Tibial artery (tissue), 4 donors: ENCODE results near the gene SEMA3E.

Experiments
- DNase-seq, 2 donors: peaks; one replicate each; pipeline ENCODE4 v3.0.0-alpha.2; 2019
- H3K27ac ChIP-seq, 2 donors: fragments of 200-600 bp; sonication (generic) in 1 of 2; 1 replicate in 1 of 2; 2 replicates in 1 of 2; pipeline ENCODE4 v1.5.1; 2018 to 2019; ENCODE audit warnings: mild to moderate bottlenecking in 1 of 2
- H3K27me3 ChIP-seq, 2 donors: fragments of 200-600 bp; sonication (generic) in 1 of 2; one replicate each; pipeline versions ENCODE4 v1.5.1 to v1.6.0; 2016 to 2019
- H3K36me3 ChIP-seq, 3 donors: fragments of 200-600 bp; sonication (generic) in 2 of 3; one replicate each; pipeline ENCODE4 v1.5.1; 2016 to 2019; ENCODE audit warnings: mild to moderate bottlenecking in 2 of 3
- H3K4me1 ChIP-seq, 4 donors: fragments of 200-600 bp; sonication (generic) in 2 of 4; 1 replicate in 3 of 4; 2 replicates in 1 of 4; pipeline ENCODE4 v1.5.1; 2016 to 2019
- H3K4me3 ChIP-seq, 2 donors: fragments of 200-600 bp; sonication (generic) in 1 of 2; 1 replicate in 1 of 2; 2 replicates in 1 of 2; pipeline ENCODE4 v1.5.1; 2018 to 2019; ENCODE audit warnings: mild to moderate bottlenecking in 2 of 2
- H3K9me3 ChIP-seq, 3 donors: fragments of 200-600 bp; sonication (generic) in 1 of 3; one replicate each; pipeline ENCODE4 v1.5.1; 2016 to 2019
- intact Hi-C: fragments of 100-400 bp; cut with DNase I; formaldehyde crosslinking; loops from one replicate; pipeline ENCODE4 v1.15.0; 2023; ENCODE audit warnings: low total_unique reads
- TF ChIP-seq, protein P1 (sequence below), 2 experiments: fragments of 200-600 bp in 1 of 2; fragments of 450-650 bp in 1 of 2; IDR thresholded peaks; one replicate each; pipeline ENCODE4 v1.5.1; 2017 to 2019; ENCODE audit warnings: antibody characterized with exemption in 2 of 2, mild to moderate bottlenecking in 1 of 2, moderate library complexity in 1 of 2

SEMA3E gene

DNA sequence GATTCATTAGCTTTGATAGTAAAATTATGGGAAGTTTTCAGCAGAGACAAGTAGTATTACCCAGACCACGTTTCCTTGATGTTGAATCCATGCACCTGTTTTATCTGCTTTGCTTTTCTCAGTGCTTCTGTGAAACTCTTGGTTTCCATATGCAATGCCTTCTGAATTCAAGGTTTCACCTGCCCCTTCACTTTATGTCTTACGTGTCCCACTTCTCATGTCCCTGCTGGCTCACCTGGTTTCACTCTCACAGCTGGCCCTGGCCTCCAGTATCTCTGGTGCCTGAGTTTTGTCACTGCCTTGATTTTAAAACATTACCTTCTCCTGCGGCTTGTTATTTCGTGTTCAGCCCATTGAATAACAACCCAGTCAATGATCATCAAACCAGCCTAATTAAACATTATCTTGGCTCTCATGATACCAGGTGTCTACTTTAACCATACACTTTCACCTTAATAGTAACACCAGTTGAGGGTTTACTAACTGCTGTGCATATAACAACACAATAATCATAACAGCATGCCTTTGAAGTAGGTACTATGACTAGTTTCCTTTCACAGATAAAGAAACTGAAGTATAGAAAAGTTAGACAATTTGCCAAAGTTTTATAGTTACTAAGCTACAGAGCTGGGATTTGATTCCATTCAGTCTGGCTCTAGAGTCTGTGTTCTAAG is 310.5 kb downstream of the SEMA3E start:
- TF ChIP-seq, protein P1, sequence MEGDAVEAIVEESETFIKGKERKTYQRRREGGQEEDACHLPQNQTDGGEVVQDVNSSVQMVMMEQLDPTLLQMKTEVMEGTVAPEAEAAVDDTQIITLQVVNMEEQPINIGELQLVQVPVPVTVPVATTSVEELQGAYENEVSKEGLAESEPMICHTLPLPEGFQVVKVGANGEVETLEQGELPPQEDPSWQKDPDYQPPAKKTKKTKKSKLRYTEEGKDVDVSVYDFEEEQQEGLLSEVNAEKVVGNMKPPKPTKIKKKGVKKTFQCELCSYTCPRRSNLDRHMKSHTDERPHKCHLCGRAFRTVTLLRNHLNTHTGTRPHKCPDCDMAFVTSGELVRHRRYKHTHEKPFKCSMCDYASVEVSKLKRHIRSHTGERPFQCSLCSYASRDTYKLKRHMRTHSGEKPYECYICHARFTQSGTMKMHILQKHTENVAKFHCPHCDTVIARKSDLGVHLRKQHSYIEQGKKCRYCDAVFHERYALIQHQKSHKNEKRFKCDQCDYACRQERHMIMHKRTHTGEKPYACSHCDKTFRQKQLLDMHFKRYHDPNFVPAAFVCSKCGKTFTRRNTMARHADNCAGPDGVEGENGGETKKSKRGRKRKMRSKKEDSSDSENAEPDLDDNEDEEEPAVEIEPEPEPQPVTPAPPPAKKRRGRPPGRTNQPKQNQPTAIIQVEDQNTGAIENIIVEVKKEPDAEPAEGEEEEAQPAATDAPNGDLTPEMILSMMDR (IDR thresholded peaks at IDR 0.05): no peak
- no peak for DNase-seq
- Histone ChIP-seq H3K27me3 (no peaks in the 10 kb centered on the region), H3K9me3 (no peaks in the 10 kb centered on the region), H3K27ac (no peak overlapping the region), H3K4me3 (no peak overlapping the region), H3K36me3 (no peaks in the 10 kb centered on the region), H3K4me1 (no peaks in the 10 kb centered on the region)
- intact Hi-C loops: no loop called here

DNA sequence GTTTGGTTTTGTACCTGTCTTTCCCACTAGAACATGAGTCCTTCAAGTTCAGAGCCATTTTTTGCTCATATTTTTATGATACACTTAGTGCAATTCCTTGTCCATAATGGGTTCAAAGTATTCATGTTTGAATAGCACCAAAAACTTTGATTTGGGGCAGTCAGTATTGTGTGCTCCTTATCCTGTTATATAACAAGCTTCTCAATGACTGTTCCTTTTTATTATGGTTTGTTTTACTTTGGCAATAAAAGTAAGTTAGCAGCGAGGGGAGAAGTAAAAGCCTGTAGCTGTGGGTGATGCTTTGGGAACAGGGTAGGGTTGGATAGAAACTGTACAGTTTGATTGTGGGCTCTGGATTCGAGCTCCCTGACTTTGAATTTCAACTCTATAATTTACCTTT is 311.9 kb downstream of the SEMA3E start:
- no peak overlapping the region for H3K4me3 ChIP-seq
- TF ChIP-seq, protein P1 (IDR thresholded peaks at IDR 0.05): no peak

DNA sequence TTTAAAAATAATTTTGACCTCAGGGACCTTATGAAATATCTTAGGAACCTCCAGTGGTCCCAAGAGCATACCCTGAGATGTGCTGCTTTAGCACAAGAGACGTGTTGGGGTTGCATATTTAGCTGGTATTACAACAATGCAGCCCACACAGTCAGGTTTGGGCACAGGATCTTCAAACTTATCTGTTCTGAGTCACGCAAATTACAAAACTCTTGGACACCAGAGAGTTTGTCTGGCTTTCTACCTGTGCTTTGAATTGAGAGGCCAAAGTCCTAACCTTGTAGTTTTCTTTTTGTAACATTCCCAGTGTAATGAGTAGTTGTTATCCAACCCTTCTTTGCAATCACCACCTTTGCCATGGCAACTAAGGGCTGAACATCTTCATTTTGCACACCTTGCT is 322.7 kb downstream of the SEMA3E start:
- no peak overlapping the region for H3K27ac ChIP-seq
- H3K36me3 ChIP-seq: no peaks in the 10 kb centered on the region
- DNase-seq: no peak
- H3K4me1 ChIP-seq: no peaks in the 10 kb centered on the region
- H3K27me3 ChIP-seq: no peaks in the 10 kb centered on the region
- intact Hi-C loops: no loop called here
- no peaks in the 10 kb centered on the region for H3K9me3 ChIP-seq
- no peak overlapping the region for H3K4me3 ChIP-seq
- TF ChIP-seq, protein P1 (IDR thresholded peaks at IDR 0.05): no peak

More for the DNA sequence above, 311.9 kb downstream of the SEMA3E start:
- no peaks in the 10 kb centered on the region for H3K4me1 ChIP-seq
- no peak overlapping the region for H3K27ac ChIP-seq
- no peaks in the 10 kb centered on the region for H3K36me3 ChIP-seq
- no peaks in the 10 kb centered on the region for H3K27me3 ChIP-seq
- intact Hi-C loops: no loop called here
- DNase-seq: no peak
- no peaks in the 10 kb centered on the region for H3K9me3 ChIP-seq

DNA sequence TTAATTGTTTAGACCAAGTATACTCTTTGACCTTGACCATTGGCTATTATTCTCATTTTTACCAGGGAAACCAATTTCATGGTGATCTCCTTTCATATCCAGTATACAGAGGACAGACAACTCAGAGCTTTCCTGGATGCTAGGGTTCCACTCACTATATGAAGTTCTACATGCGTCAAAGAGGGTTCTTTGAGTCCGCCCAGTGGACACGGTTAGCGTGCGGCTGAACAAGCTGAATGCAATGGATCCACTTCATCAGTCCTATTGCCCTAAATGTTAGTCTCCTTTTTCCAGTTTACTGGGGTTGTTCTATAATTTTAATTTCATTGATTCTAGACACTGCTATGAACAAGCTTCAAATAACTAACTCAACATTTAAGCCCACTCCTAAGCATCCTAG is 323.9 kb downstream of the SEMA3E start:
- Histone ChIP-seq H3K4me3 (no peak overlapping the region), H3K27me3 (no peaks in the 10 kb centered on the region)
- intact Hi-C loops: no loop called here

DNA sequence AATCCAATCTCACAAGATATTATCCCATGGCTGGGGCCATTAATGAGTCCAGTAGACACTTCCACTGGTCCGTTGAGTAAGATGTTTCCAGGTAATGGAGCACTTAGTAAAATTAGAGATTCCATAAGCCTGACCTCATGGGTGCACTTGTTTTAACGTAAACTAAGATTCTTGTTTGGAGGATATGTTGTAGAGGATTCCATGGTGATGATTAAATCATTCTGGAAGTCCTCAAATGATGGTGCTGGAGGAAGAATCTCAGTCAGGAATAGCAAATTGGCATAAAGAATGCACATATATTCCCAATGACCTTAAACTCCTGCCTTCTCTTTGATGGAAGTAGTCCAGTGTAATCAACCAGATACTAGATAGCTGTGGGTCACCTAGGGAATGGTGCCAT is 324.3 kb downstream of the SEMA3E start:
- TF ChIP-seq, protein P1 (IDR thresholded peaks at IDR 0.05): no peak

More for the DNA sequence above, 323.9 kb downstream of the SEMA3E start:
- no peak for DNase-seq
- H3K4me1 ChIP-seq: no peaks in the 10 kb centered on the region
- TF ChIP-seq, protein P1 (IDR thresholded peaks at IDR 0.05): no peak
- H3K9me3 ChIP-seq: no peaks in the 10 kb centered on the region
- H3K36me3 ChIP-seq: no peaks in the 10 kb centered on the region
- H3K27ac ChIP-seq: no peak overlapping the region

DNA sequence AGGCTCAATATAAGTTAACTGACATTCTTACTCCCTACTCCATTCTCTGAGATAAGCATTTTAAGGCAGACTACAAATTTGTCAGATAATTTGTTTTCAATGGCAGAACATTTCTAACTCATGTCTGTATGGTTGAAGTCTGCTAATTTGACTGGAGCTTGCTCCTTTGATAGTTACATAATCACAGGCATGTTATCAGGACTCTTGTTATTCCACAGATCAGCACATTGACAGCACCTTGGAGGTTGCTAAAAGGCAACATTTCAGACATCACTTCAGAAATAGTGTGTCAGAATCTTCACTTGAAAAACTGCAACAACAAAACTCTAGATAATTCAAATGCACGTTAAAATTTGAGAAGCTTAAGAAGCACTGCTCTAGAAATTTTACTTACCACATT is 327.9 kb downstream of the SEMA3E start:
- no peaks in the 10 kb centered on the region for H3K27me3 ChIP-seq
- H3K9me3 ChIP-seq: no peaks in the 10 kb centered on the region
- H3K36me3 ChIP-seq: no peaks in the 10 kb centered on the region
- no peak overlapping the region for H3K4me3 ChIP-seq
- intact Hi-C loops: no loop called here
- no peaks in the 10 kb centered on the region for H3K4me1 ChIP-seq
- no peak overlapping the region for H3K27ac ChIP-seq
- no peak for DNase-seq
- TF ChIP-seq, protein P1 (IDR thresholded peaks at IDR 0.05): no peak

More for the DNA sequence above, 324.3 kb downstream of the SEMA3E start:
- Histone ChIP-seq H3K27me3 (no peaks in the 10 kb centered on the region), H3K27ac (no peak overlapping the region), H3K36me3 (no peaks in the 10 kb centered on the region), H3K9me3 (no peaks in the 10 kb centered on the region), H3K4me1 (no peaks in the 10 kb centered on the region), H3K4me3 (no peak overlapping the region)
- intact Hi-C loops: no loop called here
- no peak for DNase-seq
